Fibroblast of villous mesenchyme (primary cell): ENCODE measurements around the gene SNAP29. TPM values are rescaled to one million over a fixed set of nuclear protein-coding genes. Genes with fewer than 3 reads are reported as not detected.
A peak's percentile ranks its signal among the peaks of the same experiment; 100 is the strongest.

Experiments used
- DNase-seq: peaks from one replicate; pipeline ENCODE4 v3.0.0-alpha.2; 2010; ENCODE audit warnings: low read depth
- H3K4me3 ChIP-seq: 2 replicates; pipeline ENCODE4 v1.5.1; 2011; ENCODE audit warnings: low read depth, mild to moderate bottlenecking, low read length
- total RNA-seq: library from RNA; depleted of rRNA; stranded (reverse); fragments of >200 nt; gene quantifications from 2 replicates; pipeline ENCODE4 v1.2.3, GENCODE V29; 2012
- TF ChIP-seq, protein P1 (sequence below): IDR thresholded peaks from 2 replicates; pipeline ENCODE4 v1.5.1; 2012; ENCODE audit warnings: low read depth, mild to moderate bottlenecking, low read length; ENCODE audit not compliant: insufficient read depth

The SNAP29 gene
- 13.2 and 14.7 TPM in 2 replicates for total RNA-seq

GRCh38 chr22:20858615-20859416 is at the start of gene SNAP29, which contains the start of gene PI4KA:
Gene SNAP29, plus strand, starts transcription at chr22:20859007. Its CDS starts 104 bp downstream, at chr22:20859111.
Gene PI4KA, minus strand, starts transcription at chr22:20858811. Its CDS starts 86 bp downstream, at chr22:20858725.
- peak; percentile 99 for DNase-seq
- TF ChIP-seq, protein P1, sequence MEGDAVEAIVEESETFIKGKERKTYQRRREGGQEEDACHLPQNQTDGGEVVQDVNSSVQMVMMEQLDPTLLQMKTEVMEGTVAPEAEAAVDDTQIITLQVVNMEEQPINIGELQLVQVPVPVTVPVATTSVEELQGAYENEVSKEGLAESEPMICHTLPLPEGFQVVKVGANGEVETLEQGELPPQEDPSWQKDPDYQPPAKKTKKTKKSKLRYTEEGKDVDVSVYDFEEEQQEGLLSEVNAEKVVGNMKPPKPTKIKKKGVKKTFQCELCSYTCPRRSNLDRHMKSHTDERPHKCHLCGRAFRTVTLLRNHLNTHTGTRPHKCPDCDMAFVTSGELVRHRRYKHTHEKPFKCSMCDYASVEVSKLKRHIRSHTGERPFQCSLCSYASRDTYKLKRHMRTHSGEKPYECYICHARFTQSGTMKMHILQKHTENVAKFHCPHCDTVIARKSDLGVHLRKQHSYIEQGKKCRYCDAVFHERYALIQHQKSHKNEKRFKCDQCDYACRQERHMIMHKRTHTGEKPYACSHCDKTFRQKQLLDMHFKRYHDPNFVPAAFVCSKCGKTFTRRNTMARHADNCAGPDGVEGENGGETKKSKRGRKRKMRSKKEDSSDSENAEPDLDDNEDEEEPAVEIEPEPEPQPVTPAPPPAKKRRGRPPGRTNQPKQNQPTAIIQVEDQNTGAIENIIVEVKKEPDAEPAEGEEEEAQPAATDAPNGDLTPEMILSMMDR: no peak
- peak within 1 kb of the TSS; percentile 85 for H3K4me3 ChIP-seq

DNA sequence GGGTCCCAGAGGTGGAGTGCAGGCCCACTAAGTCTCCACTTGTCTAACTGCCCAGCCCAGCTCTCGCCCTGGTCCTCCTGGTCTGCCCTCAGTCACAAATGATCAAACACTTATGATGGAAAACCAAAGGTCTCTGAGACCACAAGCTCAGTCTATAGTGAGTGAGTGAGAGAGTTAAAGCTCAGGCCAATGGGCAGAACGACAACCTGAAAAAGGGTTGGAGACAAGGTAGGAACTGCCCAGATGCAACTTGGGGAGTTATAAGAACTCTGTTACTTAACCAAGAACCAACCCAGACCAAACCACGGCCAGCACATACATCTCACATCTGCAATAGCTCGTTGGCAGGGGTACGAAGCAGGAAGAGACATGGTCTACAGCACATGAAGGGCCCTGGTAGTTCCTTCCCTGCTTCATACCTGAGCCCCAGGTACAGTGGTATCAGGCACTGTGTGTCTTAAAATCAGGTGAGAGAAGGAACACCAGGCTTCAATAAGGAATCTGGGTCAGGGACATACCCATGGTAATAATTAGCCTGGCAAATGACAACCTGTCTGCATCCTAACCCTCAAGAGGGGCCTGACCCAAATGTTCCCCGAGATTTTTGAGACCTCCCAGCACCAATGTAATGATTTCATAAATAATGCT is 49.1 kb upstream of the SNAP29 start:
- TF ChIP-seq, protein P1: no peak
- no peak for DNase-seq

DNA sequence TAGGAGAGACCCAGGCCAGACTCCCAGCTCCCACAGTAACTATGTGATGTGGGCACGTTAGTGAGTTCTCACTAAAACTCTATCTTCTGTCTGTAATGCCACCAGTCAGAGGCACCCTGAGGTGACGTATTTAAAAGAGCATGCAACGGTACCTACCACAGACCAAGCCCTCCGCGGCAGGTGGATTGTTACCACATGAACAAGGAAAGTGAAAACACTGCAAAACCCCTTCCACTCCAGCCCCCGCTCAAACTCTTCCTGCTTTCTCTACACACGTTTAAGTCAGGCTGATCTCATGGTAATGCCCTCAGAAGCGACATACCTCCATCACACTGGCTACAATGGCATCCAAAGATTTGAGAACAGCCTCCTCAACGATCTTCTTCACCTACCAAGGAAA is 48.2 kb upstream of the SNAP29 start:
- TF ChIP-seq, protein P1: no peak
- H3K4me3 ChIP-seq: no peak overlapping the region
- DNase-seq: no peak

More for the DNA sequence above, 49.1 kb upstream of the SNAP29 start:
- H3K4me3 ChIP-seq: no peak overlapping the region

DNA sequence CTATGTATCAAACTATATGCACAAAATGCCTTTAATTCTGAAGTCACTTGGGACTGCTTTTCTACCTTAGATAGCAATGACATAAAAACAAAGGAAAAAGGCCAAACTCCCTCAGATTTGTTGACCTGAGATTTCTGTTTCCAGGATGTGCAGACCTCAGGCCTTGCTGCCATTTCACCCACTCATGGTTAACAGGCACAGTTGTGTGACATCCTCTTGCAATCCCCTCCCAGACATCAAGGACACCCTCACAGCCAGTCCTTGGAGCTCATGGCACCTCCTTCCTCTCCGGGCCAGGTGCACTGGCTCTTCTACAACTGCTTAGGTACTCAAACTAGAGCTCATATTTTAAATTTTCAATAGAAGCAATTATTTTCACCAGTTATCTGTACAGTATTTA is 47.6 kb upstream of the SNAP29 start:
- H3K4me3 ChIP-seq: no peak overlapping the region
- DNase-seq: no peak
- TF ChIP-seq, protein P1: no peak

DNA sequence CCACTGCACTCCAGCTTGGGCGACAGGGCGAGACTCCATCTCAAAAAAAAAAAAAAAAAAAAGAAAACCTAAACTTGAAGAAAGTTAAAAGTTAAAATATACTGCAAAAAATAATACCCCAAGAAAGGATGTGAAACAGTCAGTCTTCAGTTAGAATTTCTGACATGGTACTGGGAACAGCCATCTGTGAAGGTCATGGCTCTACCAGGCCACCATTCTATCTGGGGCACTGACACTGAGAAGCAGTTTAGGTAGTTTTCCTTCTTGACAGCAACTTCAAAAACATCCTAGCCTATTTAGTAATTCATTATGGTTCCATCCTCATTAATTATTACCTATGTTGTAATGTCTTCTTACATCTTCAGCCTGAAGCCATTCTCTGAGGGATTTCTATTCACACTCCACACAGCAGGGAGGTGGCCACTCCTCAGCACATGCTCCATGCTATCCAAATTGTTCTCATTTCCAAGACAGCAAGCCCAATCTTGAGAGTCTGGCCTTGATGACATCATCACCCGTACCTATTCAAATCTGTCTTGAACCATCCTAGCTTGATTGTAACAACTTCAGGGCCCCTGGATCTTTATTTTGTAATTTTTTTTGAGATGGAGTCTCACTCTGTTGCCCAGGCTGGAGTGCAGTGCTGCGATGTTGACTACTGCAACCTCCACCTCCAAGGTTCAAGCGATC is 46.7 kb upstream of the SNAP29 start:
- H3K4me3 ChIP-seq: no peak overlapping the region
- no peak for DNase-seq
- TF ChIP-seq, protein P1: no peak

- no peak overlapping the region for H3K4me3 ChIP-seq
- TF ChIP-seq, protein P1: no peak
- DNase-seq: no peak
These were observed 45.8 kb upstream of the SNAP29 start for GRCh38 chr22:20813056-20813455.
